ENCODE data around the gene R3HDM2. TPM values are rescaled to one million over a fixed set of nuclear protein-coding genes. Genes with fewer than 3 reads are reported as not detected.
"Not testable (repeated sequence)": the region's sequence is repeated elsewhere in the genome, so short reads cannot be mapped to it uniquely, and the experiment has no call there.

The R3HDM2 gene
- total and polyA plus RNA-seq, 8 donors: 14.5 to 39.8 (median 24.4) TPM

GRCh38 chr12:57296291-57296690 lies 134.6 kb downstream of the R3HDM2 start:
- no peak for ATAC-seq
- 97 to 98% methylated on average over 4 of the region's 4 CpGs for WGBS, 2 donors
- no peak overlapping the region for H3K4me3 ChIP-seq
- H3K9me3 ChIP-seq: no peaks in the 10 kb centered on the region
- peaks cover 0 to 25% (median under 1%) of the 10 kb centered on the region in 3 donors for H3K36me3 ChIP-seq
- DNase-seq: no peak
- H3K27ac ChIP-seq: no peak overlapping the region
- no peaks in the 10 kb centered on the region for H3K27me3 ChIP-seq
- no peak for TF ChIP-seq CTCF (IDR thresholded peaks at IDR 0.05)
- intact Hi-C loops (cut with DNase I): no loop called here
- no peak for FAIRE-seq
- H3K4me1 ChIP-seq: no peaks in the 10 kb centered on the region

GRCh38 chr12:57282073-57282472 lies 148.8 kb downstream of the R3HDM2 start:
- H3K27me3 ChIP-seq; ATAC-seq; DNase-seq; H3K9me3 ChIP-seq; H3K4me1 ChIP-seq; intact Hi-C loops (cut with DNase I); FAIRE-seq; H3K4me3 ChIP-seq; H3K27ac ChIP-seq: not testable (repeated sequence)
- H3K36me3 ChIP-seq: peaks cover 0 to 32% (median 0%) of the 10 kb centered on the region in 3 donors
- 92 to 93% methylated on average over 12 of the region's 12 CpGs for WGBS, 2 donors

- DNase-seq (peak in 3 of 6 donors; percentile 11 to 48 (median 27)), ATAC-seq (peak; percentile 63 to 96 (median 90)), FAIRE-seq (no peak)
- Histone ChIP-seq H3K4me1 (peaks cover 0 to 3% (median 0%) of the 10 kb centered on the region in 3 donors), H3K9me3 (no peaks in the 10 kb centered on the region), H3K27ac (peak overlapping the region in 2 of 4 donors; percentile 48 to 61), H3K36me3 (peaks cover 0 to 32% (median 0%) of the 10 kb centered on the region in 3 donors), H3K4me3 (no peak overlapping the region), H3K27me3 (no peaks in the 10 kb centered on the region)
- 78 to 84% methylated on average over 9 of the region's 9 CpGs for WGBS, 2 donors
- intact Hi-C loops (cut with DNase I): no loop called here
- TF ChIP-seq CTCF (IDR thresholded peaks at IDR 0.05): no peak
These were observed 150.4 kb downstream of the R3HDM2 start for GRCh38 chr12:57280211-57281062.

GRCh38 chr12:57278465-57279381 lies 152.1 kb downstream of the R3HDM2 start:
- intact Hi-C loops (cut with DNase I): no loop called here
- H3K27me3 ChIP-seq: no peaks in the 10 kb centered on the region
- ATAC-seq (no peak), FAIRE-seq (no peak), DNase-seq (no peak)
- peaks cover 0 to 29% (median 0%) of the 10 kb centered on the region in 3 donors for H3K36me3 ChIP-seq
- H3K4me1 ChIP-seq: peaks cover 0 to 3% (median 0%) of the 10 kb centered on the region in 3 donors
- no peak for TF ChIP-seq CTCF (IDR thresholded peaks at IDR 0.05)
- H3K4me3 ChIP-seq: no peak overlapping the region
- H3K27ac ChIP-seq: no peak overlapping the region
- 89 to 91% methylated on average over 15 of the region's 15 CpGs for WGBS, 2 donors
- no peaks in the 10 kb centered on the region for H3K9me3 ChIP-seq

GRCh38 chr12:57276935-57277563 lies 153.8 kb downstream of the R3HDM2 start:
- H3K27me3 ChIP-seq: no peaks in the 10 kb centered on the region
- FAIRE-seq (no peak), DNase-seq (peak in 2 of 6 donors; percentile 29 to 40), ATAC-seq (peak in 3 of 4 donors; percentile 45 to 64 (median 45))
- intact Hi-C loops (cut with DNase I): no loop called here
- TF ChIP-seq CTCF (IDR thresholded peaks at IDR 0.05): peak in 1 of 4 donors; percentile 6
- no peaks in the 10 kb centered on the region for H3K9me3 ChIP-seq
- no peak overlapping the region for H3K27ac ChIP-seq
- 39 to 51% methylated on average over 4 of the region's 4 CpGs for WGBS, 2 donors
- peaks cover 0 to 14% (median 0%) of the 10 kb centered on the region in 3 donors for H3K36me3 ChIP-seq
- peaks cover 0 to 3% (median 0%) of the 10 kb centered on the region in 3 donors for H3K4me1 ChIP-seq
- H3K4me3 ChIP-seq: no peak overlapping the region

GRCh38 chr12:57276233-57276632 lies 154.6 kb downstream of the R3HDM2 start:
- H3K36me3 ChIP-seq, ATAC-seq, FAIRE-seq: not testable (repeated sequence)

More at GRCh38 chr12:57276233-57276632, 154.6 kb downstream of the R3HDM2 start:
- H3K27me3 ChIP-seq; H3K4me1 ChIP-seq; H3K4me3 ChIP-seq; DNase-seq; intact Hi-C loops (cut with DNase I); H3K27ac ChIP-seq; H3K9me3 ChIP-seq: not testable (repeated sequence)
- 95 to 98% methylated on average over 6 of the region's 6 CpGs for WGBS, 2 donors
